ENCODE measurements around the gene TMEM266. TPM values are rescaled to one million over a fixed set of nuclear protein-coding genes. Genes with fewer than 3 reads are reported as not detected.

Gene TMEM266
- total RNA-seq, 1 experiment from 2014 or later = not detected

DNA sequence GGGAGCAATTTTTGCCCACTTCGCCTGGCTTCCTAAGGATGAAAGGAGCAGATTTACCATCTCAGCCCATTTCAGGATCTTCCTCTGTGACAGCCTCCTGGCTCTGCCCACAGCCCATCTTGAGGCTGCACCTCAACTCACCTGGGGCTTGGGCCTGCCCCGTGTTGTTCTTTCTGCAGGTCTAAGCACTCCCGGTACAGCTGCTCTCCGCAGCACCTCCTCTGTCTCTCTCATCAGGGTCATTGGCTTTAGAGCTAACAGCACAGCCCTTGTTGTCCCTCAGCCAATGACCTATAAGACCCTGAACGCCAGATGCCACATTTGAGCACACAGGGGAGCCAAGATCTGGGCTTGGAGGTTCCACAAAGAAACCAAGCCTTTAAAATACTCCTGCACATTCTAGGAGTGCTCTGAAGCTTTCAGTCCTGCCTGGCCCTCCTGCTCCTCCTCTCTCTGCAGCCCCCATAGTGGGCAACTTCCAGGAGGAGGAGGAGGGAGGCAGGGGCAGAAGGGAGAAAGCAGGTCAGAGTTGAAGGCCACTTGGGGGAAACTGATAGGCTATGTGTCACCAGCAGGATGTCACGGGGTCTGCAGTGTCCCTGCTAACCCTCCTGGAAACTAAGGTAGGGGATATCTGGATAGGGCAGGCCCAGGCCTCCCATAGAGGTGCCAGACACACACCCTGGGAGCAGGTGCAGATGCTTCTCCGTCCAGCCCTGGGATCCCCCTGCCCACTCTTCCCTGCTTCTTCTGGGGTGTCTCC is 135.9 kb downstream of the TMEM266 start:
- intact Hi-C loops (cut with micrococcal nuclease) = loop anchor here (5.0 to 10.0 kb wide), 2 partner anchors 89 to 142 kb away; partner anchors contain the start of gene ISL2
- ChIA-PET CTCF (no interaction called here), POLR2A (ENCODE audit: unreplicated experiment) (no interaction called here)
- ATAC-seq (no peak), DNase-seq (no peak)
- H4K20me1 ChIP-seq (ENCODE audit: low read length) = no peaks in the 10 kb centered on the region
- no peaks in the 10 kb centered on the region for H3F3A ChIP-seq (ENCODE audit: low read length, unreplicated experiment)
- H3K9me3 ChIP-seq (ENCODE audit: low read length) = no peaks in the 10 kb centered on the region
- TF ChIP-seq EZH2phosphoT487 (IDR thresholded peaks at IDR 0.05; ENCODE audit: borderline replicate concordance, low read length) = no peak
- TF ChIP-seq EZH2 (IDR thresholded peaks at IDR 0.05; ENCODE audit: low read length, unreplicated experiment) = no peak
- TF ChIP-seq, protein P1, sequence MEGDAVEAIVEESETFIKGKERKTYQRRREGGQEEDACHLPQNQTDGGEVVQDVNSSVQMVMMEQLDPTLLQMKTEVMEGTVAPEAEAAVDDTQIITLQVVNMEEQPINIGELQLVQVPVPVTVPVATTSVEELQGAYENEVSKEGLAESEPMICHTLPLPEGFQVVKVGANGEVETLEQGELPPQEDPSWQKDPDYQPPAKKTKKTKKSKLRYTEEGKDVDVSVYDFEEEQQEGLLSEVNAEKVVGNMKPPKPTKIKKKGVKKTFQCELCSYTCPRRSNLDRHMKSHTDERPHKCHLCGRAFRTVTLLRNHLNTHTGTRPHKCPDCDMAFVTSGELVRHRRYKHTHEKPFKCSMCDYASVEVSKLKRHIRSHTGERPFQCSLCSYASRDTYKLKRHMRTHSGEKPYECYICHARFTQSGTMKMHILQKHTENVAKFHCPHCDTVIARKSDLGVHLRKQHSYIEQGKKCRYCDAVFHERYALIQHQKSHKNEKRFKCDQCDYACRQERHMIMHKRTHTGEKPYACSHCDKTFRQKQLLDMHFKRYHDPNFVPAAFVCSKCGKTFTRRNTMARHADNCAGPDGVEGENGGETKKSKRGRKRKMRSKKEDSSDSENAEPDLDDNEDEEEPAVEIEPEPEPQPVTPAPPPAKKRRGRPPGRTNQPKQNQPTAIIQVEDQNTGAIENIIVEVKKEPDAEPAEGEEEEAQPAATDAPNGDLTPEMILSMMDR (conservative IDR thresholded peaks at IDR 0.05; ENCODE audit: low read depth, low read length) = no peak
- H3K27ac ChIP-seq (ENCODE audit: low read length) = peak overlapping the region; percentile 71
- BruUV-seq (replicated peaks) = no TSS peak
- no peak overlapping the region for H3K4me3 ChIP-seq (ENCODE audit: low read length)
- no peak overlapping the region for H2AFZ ChIP-seq (ENCODE audit: low read length)
- no peaks in the 10 kb centered on the region for H3K79me2 ChIP-seq (ENCODE audit: low read length)
- no peaks in the 10 kb centered on the region for H3K9me2 ChIP-seq (replicated peaks; ENCODE audit: low read length)
- peaks cover 29% of the 10 kb centered on the region for H3K4me1 ChIP-seq (ENCODE audit: insufficient read depth, low read length)
- no peak overlapping the region for H3K4me2 ChIP-seq (ENCODE audit: low read length)
- no peaks in the 10 kb centered on the region for H3K27me3 ChIP-seq (ENCODE audit: low read length)
- no peaks in the 10 kb centered on the region for H3K36me3 ChIP-seq (ENCODE audit: low read depth, low read length)
- no peak overlapping the region for H3K9ac ChIP-seq (ENCODE audit: low read length)

- ChIA-PET POLR2A (ENCODE audit: unreplicated experiment) (no interaction called here), CTCF (interaction anchor here (0.5 kb wide), 1 partner anchor 110 kb away, joined by 4 read pairs; no protein-coding TSS in a partner anchor)
- no peaks in the 10 kb centered on the region for H3K27me3 ChIP-seq (ENCODE audit: low read length)
- H3K27ac ChIP-seq (ENCODE audit: low read length) = peak overlapping the region; percentile 71
- no peaks in the 10 kb centered on the region for H3K79me2 ChIP-seq (ENCODE audit: low read length)
- H3K9ac ChIP-seq (ENCODE audit: low read length) = 0 out of 2 replicates have a peak overlapping the region, but pooled peaks have one; percentile 7
- peak overlapping the region; percentile 66 for H2AFZ ChIP-seq (ENCODE audit: low read length)
- H4K20me1 ChIP-seq (ENCODE audit: low read length) = no peaks in the 10 kb centered on the region
- peaks cover 26% of the 10 kb centered on the region for H3K4me1 ChIP-seq (ENCODE audit: insufficient read depth, low read length)
- no peaks in the 10 kb centered on the region for H3K9me2 ChIP-seq (replicated peaks; ENCODE audit: low read length)
- BruUV-seq (replicated peaks) = no TSS peak
- DNase-seq (peak; percentile 88), ATAC-seq (peak; percentile 82)
- no peaks in the 10 kb centered on the region for H3F3A ChIP-seq (ENCODE audit: low read length, unreplicated experiment)
- H3K36me3 ChIP-seq (ENCODE audit: low read depth, low read length) = no peaks in the 10 kb centered on the region
- H3K9me3 ChIP-seq (ENCODE audit: low read length) = no peaks in the 10 kb centered on the region
- intact Hi-C loops (cut with micrococcal nuclease) = loop anchor here (5.0 to 10.0 kb wide), 2 partner anchors 88 to 141 kb away; partner anchors contain the start of gene ISL2
- H3K4me3 ChIP-seq (ENCODE audit: low read length) = peak overlapping the region; percentile 20; the same call in 1 of the 2 replicates
- peak overlapping the region; percentile 62 for H3K4me2 ChIP-seq (ENCODE audit: low read length)
- TF ChIP-seq, protein P1 (conservative IDR thresholded peaks at IDR 0.05; ENCODE audit: low read depth, low read length) = no peak
- TF ChIP-seq EZH2phosphoT487 (IDR thresholded peaks at IDR 0.05; ENCODE audit: borderline replicate concordance, low read length) (no peak), EZH2 (IDR thresholded peaks at IDR 0.05; ENCODE audit: low read length, unreplicated experiment) (no peak)
These were observed 136.8 kb downstream of the TMEM266 start for GRCh38 chr15:76196269-76197231.
